Panc1 (cell line): ENCODE measurements around the gene ZBTB4. TPM values are rescaled to one million over a fixed set of nuclear protein-coding genes. Genes with fewer than 3 reads are reported as not detected.

Experiments
- ATAC-seq: fragments of 200-7000 bp; cut with Tn5 transposase; 2 replicates; pipeline ENCODE4 v1.9.1; 2020; ENCODE audit warnings: mild to moderate bottlenecking, moderate library complexity
- BruUV-seq: library from RNA; stranded (reverse); fragments of 400-500 nt; replicated peaks from 2 replicates; lab custom pipeline; 2021; lab: Mats Ljungman, UMichigan
- CTCF ChIA-PET: fragments of 300-600 bp; sonication (Branson Sonifier 250); formaldehyde crosslinking; loops from one replicate; lab custom pipeline; 2022; ENCODE audit warnings: antibody characterized with exemption; lab: Charles Lee
- POLR2A ChIA-PET: fragments of 300-600 bp; sonication (Branson Sonifier 250); formaldehyde crosslinking; loops from one replicate; lab custom pipeline; 2022; ENCODE audit warnings: antibody characterized with exemption; lab: Charles Lee
- DNase-seq: peaks from one replicate; pipeline ENCODE4 v3.0.0-alpha.2; 2010; ENCODE audit warnings: low read depth, low spot score
- H3K27ac ChIP-seq: 2 replicates; pipeline ENCODE4 v1.5.1; 2011; ENCODE audit warnings: mild to moderate bottlenecking, low read length, inconsistent platforms
- H3K27me3 ChIP-seq: fragments of 200-500 bp; sonication (Bioruptor generic); 2 replicates; pipeline ENCODE4 v1.6.0; 2014; ENCODE audit warnings: low read length, inconsistent platforms; ENCODE audit not compliant: control insufficient read depth, insufficient read depth
- H3K36me3 ChIP-seq: fragments of 200-500 bp; sonication (Bioruptor generic); 2 replicates; pipeline ENCODE4 v1.5.1; 2014; ENCODE audit warnings: inconsistent platforms, mild to moderate bottlenecking, low read length, moderate library complexity; ENCODE audit not compliant: control insufficient read depth, insufficient read depth
- H3K4me1 ChIP-seq: 2 replicates; pipeline ENCODE4 v1.5.1; 2011; ENCODE audit warnings: inconsistent platforms, mild to moderate bottlenecking, low read length, moderate library complexity; ENCODE audit not compliant: control insufficient read depth, insufficient read depth
- H3K4me3 ChIP-seq, 2 experiments: 2 replicates each; pipeline ENCODE4 v1.5.1; 2011 to 2012; ENCODE audit warnings: low read depth in 2 of 2, low read length in 2 of 2, mild to moderate bottlenecking in 2 of 2, inconsistent platforms in 1 of 2, moderate library complexity in 1 of 2
- H3K9me3 ChIP-seq: fragments of 200-500 bp; sonication (Bioruptor generic); 2 replicates; pipeline ENCODE4 v1.5.1; 2014; ENCODE audit warnings: low read depth, mild to moderate bottlenecking, inconsistent platforms, low read length, moderate library complexity; ENCODE audit not compliant: control insufficient read depth, insufficient read depth
- CTCF ChIP-seq: fragments of 450-650 bp; IDR thresholded peaks from 2 replicates; pipeline ENCODE4 v1.5.1; 2017; ENCODE audit warnings: mild to moderate bottlenecking
- POLR2AphosphoS5 ChIP-seq: IDR thresholded peaks from 2 replicates; pipeline ENCODE4 v1.6.1; 2012; ENCODE audit warnings: mild to moderate bottlenecking, low read depth, low read length, moderate library complexity
- REST ChIP-seq, 2 experiments: IDR thresholded peaks; 2 replicates each; pipeline ENCODE4 v1.6.1; 2011 to 2012; ENCODE audit warnings: low read depth in 2 of 2, control low read depth in 1 of 2, low read length in 1 of 2, mild to moderate bottlenecking in 1 of 2, moderate library complexity in 1 of 2; ENCODE audit not compliant: insufficient read depth in 1 of 2
- SIN3A ChIP-seq: IDR thresholded peaks from 2 replicates; pipeline ENCODE4 v1.6.1; 2012; ENCODE audit warnings: low read depth, mild to moderate bottlenecking, low read length, moderate library complexity, borderline replicate concordance; ENCODE audit not compliant: insufficient read depth
- TCF7L2 ChIP-seq: IDR thresholded peaks from 2 replicates; pipeline ENCODE4 v1.6.1; 2011; ENCODE audit warnings: mild to moderate bottlenecking, low read depth, low read length, inconsistent platforms
- in situ Hi-C: cut with HindIII; loops from 2 replicates; pipeline ENCODE4 v1.10.0; 2016; ENCODE audit warnings: low sequenced_read_pairs, low pct_unique_long_range_greater_than_20kb
- intact Hi-C: fragments of 100-400 bp; cut with micrococcal nuclease; formaldehyde crosslinking; loops from one replicate; pipeline ENCODE4 v1.10.0; 2022; ENCODE audit not compliant: unreplicated experiment
- total RNA-seq: library from RNA; stranded (reverse); gene quantifications from one replicate; pipeline ENCODE4 v1.2.1, GENCODE V29; 2021; ENCODE audit not compliant: unreplicated experiment

Gene ZBTB4
- total RNA-seq, 1 experiment from 2014 or later = 24.9 TPM

GRCh38 chr17:7441266-7441665, 38.2 kb downstream of the ZBTB4 start:
- Histone ChIP-seq H3K27ac (no peak overlapping the region), H3K27me3 (no peaks in the 10 kb centered on the region), H3K36me3 (no peaks in the 10 kb centered on the region), H3K4me1 (peaks cover 18% of the 10 kb centered on the region), H3K9me3 (no peaks in the 10 kb centered on the region), H3K4me3 (no peak overlapping the region)
- in situ Hi-C loops = no loop called here
- intact Hi-C loops = no loop called here
- POLR2A ChIA-PET = interaction anchor here (0.5 to 0.7 kb wide), 3 partner anchors 10 to 16 kb away, joined by 3 to 16 read pairs (median 6); no protein-coding TSS in a partner anchor
- no TSS peak for BruUV-seq
- CTCF ChIA-PET = interaction anchor here (0.6 to 0.8 kb wide), 3 partner anchors 85 to 119 kb away, joined by 3 to 5 read pairs (median 4); no protein-coding TSS in a partner anchor
- ATAC-seq (no peak), DNase-seq (no peak)
- no peak for TF ChIP-seq REST (IDR thresholded peaks at IDR 0.05; ENCODE audit: insufficient read depth in 1 of 2, low read depth in 2 of 2, low read length in 1 of 2)
- TF ChIP-seq CTCF = no peak
- TF ChIP-seq SIN3A = no peak
- no peak for TF ChIP-seq POLR2AphosphoS5
- no peak for TF ChIP-seq TCF7L2

DNA sequence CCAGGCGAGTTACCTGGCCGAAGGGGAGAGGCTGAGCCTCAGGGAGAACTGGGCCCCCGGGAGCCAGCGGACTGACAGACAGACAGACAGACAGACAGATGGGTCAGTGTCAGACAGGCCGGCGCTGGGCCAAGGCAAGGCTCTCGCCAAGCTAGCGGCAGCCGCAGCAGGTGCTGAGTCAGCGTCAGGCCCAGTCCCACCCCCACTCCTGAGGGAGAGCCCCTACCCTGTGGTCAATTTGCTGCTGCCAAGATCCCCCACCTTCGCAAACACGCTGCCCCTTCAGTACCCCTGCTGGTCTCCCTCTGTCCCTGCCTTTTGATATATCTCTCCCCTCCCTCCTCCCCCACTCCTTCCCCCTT, 38.6 kb downstream of the ZBTB4 start:
- intact Hi-C loops = no loop called here
- ATAC-seq (no peak), DNase-seq (no peak)
- in situ Hi-C loops = no loop called here
- no peak for TF ChIP-seq REST (IDR thresholded peaks at IDR 0.05; ENCODE audit: insufficient read depth in 1 of 2, low read depth in 2 of 2, low read length in 1 of 2)
- no peak for TF ChIP-seq CTCF
- TF ChIP-seq SIN3A = no peak
- no peak for TF ChIP-seq TCF7L2
- TF ChIP-seq POLR2AphosphoS5 = no peak
- CTCF ChIA-PET = interaction anchor here (0.6 to 0.8 kb wide), 3 partner anchors 85 to 120 kb away, joined by 3 to 5 read pairs (median 4); no protein-coding TSS in a partner anchor
- Histone ChIP-seq H3K4me3 (peak overlapping the region; percentile 51 to 73), H3K9me3 (no peaks in the 10 kb centered on the region), H3K36me3 (no peaks in the 10 kb centered on the region), H3K4me1 (peaks cover 18% of the 10 kb centered on the region), H3K27me3 (no peaks in the 10 kb centered on the region), H3K27ac (peak overlapping the region; percentile 66)
- POLR2A ChIA-PET = interaction anchor here (0.5 to 0.7 kb wide), 3 partner anchors 10 to 17 kb away, joined by 3 to 16 read pairs (median 6); no protein-coding TSS in a partner anchor
- BruUV-seq = no TSS peak
